Measurements from ENCODE around the gene KRTAP10-4. TPM values are rescaled to one million over a fixed set of nuclear protein-coding genes. Genes with fewer than 3 reads are reported as not detected.
A peak's percentile ranks its signal among the peaks of the same experiment; 100 is the strongest.

KRTAP10-4 gene
- total and polyA plus RNA-seq, 2 donors from 2014 or later = not detected

GRCh38 chr21:44550807-44551206, 22.7 kb upstream of the KRTAP10-4 start:
- Histone ChIP-seq H3K4me3 (ENCODE audit: low read length in 3 of 3) (no peak overlapping the region), H3K27ac (ENCODE audit: low read depth in 2 of 2, low read length in 2 of 2) (no peak overlapping the region), H3K9me3 (ENCODE audit: control insufficient read depth in 2 of 3, insufficient read depth in 1 of 3, low read length in 3 of 3) (no peaks in the 10 kb centered on the region), H3K9ac (ENCODE audit: low read length in 3 of 3) (no peak overlapping the region), H3K36me3 (ENCODE audit: control insufficient read depth in 2 of 3, insufficient read depth in 3 of 3, low read length in 3 of 3) (no peaks in the 10 kb centered on the region), H3K27me3 (ENCODE audit: control insufficient read depth, insufficient read depth, low read length) (no peaks in the 10 kb centered on the region), H3K4me1 (ENCODE audit: control insufficient read depth in 2 of 3, insufficient read depth in 2 of 3, low read depth in 1 of 3, low read length in 3 of 3) (no peaks in the 10 kb centered on the region)
- DNase-seq = peak in 1 of 5 donors; percentile 23
- FAIRE-seq = no peak
- TF ChIP-seq CTCF (IDR thresholded peaks at IDR 0.05; ENCODE audit: borderline replicate concordance, extremely low read depth, insufficient read depth) = no peak
- intact Hi-C loops (cut with DNase I) = no loop called here

GRCh38 chr21:44551340-44551961, 22.1 kb upstream of the KRTAP10-4 start, which contains the start of gene KRTAP10-2:
Gene KRTAP10-2 (minus strand): TSS chr21:44551505. CDS start chr21:44551458, 47 bp downstream.
- intact Hi-C loops (cut with DNase I) = no loop called here
- Histone ChIP-seq H3K36me3 (ENCODE audit: control insufficient read depth in 2 of 3, insufficient read depth in 3 of 3, low read length in 3 of 3) (no peaks in the 10 kb centered on the region), H3K27ac (ENCODE audit: low read depth in 2 of 2, low read length in 2 of 2) (no peak within 1 kb of the TSS), H3K9ac (ENCODE audit: low read length in 3 of 3) (no peak within 1 kb of the TSS), H3K27me3 (ENCODE audit: control insufficient read depth, insufficient read depth, low read length) (no peaks in the 10 kb centered on the region), H3K9me3 (ENCODE audit: control insufficient read depth in 2 of 3, insufficient read depth in 1 of 3, low read length in 3 of 3) (no peaks in the 10 kb centered on the region), H3K4me3 (ENCODE audit: low read length in 3 of 3) (no peak within 1 kb of the TSS), H3K4me1 (ENCODE audit: control insufficient read depth in 2 of 3, insufficient read depth in 2 of 3, low read depth in 1 of 3, low read length in 3 of 3) (no peaks in the 10 kb centered on the region)
- DNase-seq (peak in 2 of 5 donors; percentile 48 to 51), FAIRE-seq (no peak)
- no peak for TF ChIP-seq CTCF (IDR thresholded peaks at IDR 0.05; ENCODE audit: borderline replicate concordance, extremely low read depth, insufficient read depth)

- H3K27me3 ChIP-seq (ENCODE audit: control insufficient read depth, insufficient read depth, low read length) = no peaks in the 10 kb centered on the region
- H3K9ac ChIP-seq (ENCODE audit: low read length in 3 of 3) = no peak overlapping the region
- no peak overlapping the region for H3K27ac ChIP-seq (ENCODE audit: low read depth in 2 of 2, low read length in 2 of 2)
- no peaks in the 10 kb centered on the region for H3K36me3 ChIP-seq (ENCODE audit: control insufficient read depth in 2 of 3, insufficient read depth in 3 of 3, low read length in 3 of 3)
- no peak for FAIRE-seq
- no peak for TF ChIP-seq CTCF (IDR thresholded peaks at IDR 0.05; ENCODE audit: borderline replicate concordance, extremely low read depth, insufficient read depth)
- DNase-seq = peak in 1 of 5 donors; percentile 55
- intact Hi-C loops (cut with DNase I) = no loop called here
- no peak overlapping the region for H3K4me3 ChIP-seq (ENCODE audit: low read length in 3 of 3)
- H3K9me3 ChIP-seq (ENCODE audit: control insufficient read depth in 2 of 3, insufficient read depth in 1 of 3, low read length in 3 of 3) = no peaks in the 10 kb centered on the region
- H3K4me1 ChIP-seq (ENCODE audit: control insufficient read depth in 2 of 3, insufficient read depth in 2 of 3, low read depth in 1 of 3, low read length in 3 of 3) = no peaks in the 10 kb centered on the region
Observed at GRCh38 chr21:44552136-44552535, 21.4 kb upstream of the KRTAP10-4 start.

Data from kidney (tissue), 14 donors.